Endothelial cell of hepatic sinusoid (primary cell): ENCODE data around the gene PRDX4.

ENCODE experiments used
- in situ Hi-C: cut with HindIII; loops from 2 replicates; pipeline ENCODE4 v1.10.0; 2017; ENCODE audit warnings: low sequenced_read_pairs

Gene PRDX4

DNA sequence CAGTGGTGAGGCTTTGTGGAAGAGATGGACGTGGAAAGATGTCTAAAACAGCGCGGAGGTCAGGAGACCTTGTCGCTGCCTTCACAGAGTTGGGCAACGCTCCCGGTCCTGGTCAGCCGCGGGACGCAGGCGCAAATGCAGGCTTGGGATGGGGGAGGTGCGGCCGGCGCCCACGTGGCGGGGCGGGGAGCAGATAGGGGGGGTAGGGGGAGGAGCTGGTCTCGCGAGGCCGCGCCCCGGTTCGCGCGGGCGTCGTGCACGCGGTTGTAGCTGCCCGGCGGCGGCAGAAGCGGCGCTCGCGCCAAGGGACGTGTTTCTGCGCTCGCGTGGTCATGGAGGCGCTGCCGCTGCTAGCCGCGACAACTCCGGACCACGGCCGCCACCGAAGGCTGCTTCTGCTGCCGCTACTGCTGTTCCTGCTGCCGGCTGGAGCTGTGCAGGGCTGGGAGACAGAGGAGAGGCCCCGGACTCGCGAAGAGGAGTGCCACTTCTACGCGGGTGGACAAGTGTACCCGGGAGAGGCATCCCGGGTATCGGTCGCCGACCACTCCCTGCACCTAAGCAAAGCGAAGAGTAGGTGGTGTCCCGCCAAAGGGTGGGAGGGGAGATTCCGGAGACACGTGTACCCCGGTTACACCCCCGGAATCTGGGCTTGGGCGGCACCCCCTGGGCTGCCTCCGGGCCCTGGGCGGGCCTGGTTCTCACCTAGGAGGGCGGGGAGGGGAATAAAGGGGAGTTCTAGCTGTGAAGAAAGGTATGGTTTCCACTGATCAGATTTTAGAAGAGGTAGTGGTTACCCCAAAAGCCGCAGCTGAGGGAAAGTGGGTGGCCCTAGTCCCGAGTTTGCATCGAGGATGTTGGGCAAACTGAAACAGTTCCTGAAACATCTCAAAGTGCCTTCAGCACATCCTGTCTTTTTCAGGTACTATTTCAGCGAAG, at the start of gene PRDX4:
TSS of gene PRDX4 (plus strand) at position 255 of the 939 bp plus-strand sequence. CDS start at position 333, 78 bp downstream.
- in situ Hi-C loops: loop anchor here (10.0 kb wide), 1 partner anchor 237 kb away; the partner anchor contains the start of genes APOO and CXorf58

DNA sequence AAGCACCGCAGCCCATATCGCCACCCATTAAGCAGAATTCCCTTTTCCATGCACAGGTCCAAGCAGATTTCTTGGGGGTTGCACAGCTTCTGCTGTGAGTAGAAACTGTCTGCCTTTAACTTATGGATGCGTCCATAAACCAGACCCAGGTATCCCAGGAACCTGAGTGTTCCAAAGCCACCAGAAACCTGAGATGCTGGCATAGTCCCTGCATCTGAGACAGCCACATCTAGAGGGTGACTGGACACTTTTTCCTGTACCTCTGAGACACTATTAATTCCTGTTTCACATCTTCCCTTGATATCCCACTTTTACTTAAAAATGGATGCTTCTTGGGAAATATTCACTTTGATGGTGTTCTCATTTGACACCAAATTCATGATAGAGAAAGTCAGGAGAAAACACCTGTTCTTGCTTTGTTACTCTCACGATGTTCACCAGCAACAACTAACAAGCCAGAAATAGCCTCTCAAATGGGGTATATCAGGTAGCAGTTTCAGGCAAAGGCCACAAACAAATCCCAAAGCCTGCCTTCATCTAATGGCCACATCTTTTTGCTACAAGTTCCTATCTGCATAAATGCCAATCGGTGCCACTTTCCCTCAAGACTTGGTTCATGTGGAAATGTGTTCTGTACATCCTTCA, 45.5 kb upstream of the PRDX4 start:
- in situ Hi-C loops: no loop called here

DNA sequence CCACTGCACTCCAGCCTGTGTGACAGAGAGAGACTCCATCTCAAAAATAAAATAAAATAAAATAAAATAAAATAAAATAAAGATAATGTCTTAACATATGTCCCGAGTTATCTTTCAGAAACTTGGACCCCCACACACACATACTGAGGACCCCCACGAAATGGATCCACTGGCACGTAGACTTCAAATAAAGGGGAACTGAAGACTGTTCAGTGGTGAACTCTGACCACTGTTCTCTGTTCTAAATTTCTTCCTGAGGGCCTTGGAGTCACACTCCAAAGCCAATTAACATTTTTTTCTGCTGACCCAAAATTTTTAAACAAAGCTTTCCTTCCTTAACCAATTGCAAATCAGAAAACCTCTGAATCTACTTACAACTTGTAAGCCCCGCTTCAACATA, 43.5 kb upstream of the PRDX4 start:
- in situ Hi-C loops: no loop called here

DNA sequence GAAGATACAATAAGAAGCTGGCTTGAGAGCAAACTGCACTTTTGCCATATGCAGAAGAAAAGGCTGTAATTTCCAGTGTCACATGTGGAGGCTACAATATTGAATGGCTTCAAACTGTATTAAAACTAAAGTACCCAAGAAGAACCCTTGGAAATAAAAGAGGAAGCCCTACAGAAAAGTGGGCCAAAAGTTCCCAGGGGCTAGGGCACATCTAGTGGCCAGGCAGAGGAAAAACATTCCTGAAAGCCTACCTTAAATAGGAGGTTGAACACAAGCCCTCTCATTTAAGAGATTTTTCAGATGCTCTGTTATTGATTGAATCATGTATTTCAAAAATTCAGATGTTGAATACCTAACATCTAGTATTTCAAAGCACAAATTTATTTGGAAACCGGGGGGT, 40.6 kb upstream of the PRDX4 start:
- in situ Hi-C loops: no loop called here

DNA sequence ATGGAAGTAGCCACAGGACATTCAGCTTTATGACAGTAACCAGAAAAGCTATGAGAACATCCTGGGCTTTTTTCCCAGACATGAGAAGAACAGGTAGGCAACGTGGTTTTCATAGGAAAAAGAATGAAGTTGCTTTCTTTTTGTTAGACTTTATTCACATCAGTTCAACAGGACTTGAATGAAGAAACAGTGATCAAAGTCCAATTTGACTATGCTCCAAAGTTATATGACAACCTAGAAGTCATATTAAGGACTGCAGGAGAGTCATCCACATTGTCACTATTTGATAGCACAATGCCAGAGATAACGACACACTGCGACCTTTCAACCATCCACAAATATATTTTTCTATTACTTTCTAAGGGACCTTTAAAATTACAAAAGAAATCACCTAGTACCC, 39.2 kb upstream of the PRDX4 start:
- in situ Hi-C loops: no loop called here

DNA sequence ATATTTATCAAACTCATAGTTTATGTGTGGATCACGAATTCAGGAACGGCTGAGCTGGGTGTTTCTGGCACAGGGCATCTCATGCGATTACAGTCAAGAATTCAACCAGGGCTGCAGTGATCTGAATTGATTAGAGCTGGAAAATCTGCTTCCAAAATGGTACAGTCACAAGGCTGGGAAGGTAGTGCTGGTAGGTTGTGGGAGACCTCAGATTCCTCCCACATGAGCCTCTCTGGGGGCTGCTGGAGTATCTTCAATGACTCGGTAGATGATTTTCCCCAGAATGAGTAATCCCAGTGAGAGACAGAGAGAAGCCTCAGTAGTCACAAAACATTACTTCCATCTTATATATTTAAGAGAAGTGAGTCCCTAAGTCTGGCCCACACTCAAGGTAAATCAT, 36.2 kb upstream of the PRDX4 start:
- in situ Hi-C loops: no loop called here

DNA sequence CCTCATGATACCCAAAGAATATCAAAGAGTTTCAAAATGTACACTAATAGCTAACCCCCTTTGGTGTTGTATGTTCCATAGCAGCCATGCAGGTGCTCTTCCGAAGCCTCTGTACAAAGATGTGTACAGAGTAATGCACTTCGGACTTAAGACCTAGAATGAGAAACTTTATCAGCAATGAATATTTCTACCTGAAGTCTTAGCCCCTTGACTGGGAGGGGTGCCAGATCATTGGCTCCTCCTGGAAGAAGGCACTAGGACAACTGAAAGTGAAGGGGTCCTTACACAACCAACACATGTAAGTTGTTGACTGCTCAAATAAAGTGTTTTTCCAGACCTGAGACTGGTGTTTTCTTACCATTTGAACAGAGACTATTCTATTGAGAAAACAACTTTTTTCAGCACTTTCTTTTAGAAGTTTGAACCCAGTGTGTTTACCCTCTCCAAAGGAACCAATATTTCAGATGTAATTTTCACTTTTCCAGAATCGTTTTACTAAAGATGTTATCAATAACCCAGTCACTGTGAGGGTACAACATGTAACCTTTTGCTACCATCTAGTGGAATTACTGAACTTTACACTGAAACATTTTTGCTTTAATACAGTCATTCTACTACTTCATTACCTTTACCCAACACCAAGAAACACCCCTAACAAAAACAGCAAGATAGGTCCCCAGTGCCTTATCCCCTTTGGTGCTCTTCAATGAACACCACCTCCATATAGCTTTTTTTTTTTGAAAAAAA, 33.3 kb upstream of the PRDX4 start:
- in situ Hi-C loops: no loop called here

DNA sequence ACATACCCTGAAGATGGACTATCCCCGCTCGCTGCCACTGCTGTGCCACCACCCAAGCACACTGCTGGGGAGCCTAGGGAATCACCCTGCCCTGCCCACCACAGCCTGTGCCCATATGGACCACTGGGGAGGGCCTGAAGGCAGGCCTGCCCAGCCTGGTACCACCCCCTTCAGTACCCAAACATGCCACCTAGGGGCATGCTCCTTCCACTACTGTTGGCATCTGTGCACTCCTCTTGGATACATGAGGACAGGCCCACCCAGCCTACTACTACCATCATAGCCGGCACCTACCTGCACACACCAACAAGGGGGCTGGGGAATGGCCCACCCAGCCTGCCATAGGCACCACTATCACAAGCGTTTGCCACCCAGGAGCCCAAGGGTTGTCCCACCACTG, 30.1 kb upstream of the PRDX4 start:
- in situ Hi-C loops: no loop called here

DNA sequence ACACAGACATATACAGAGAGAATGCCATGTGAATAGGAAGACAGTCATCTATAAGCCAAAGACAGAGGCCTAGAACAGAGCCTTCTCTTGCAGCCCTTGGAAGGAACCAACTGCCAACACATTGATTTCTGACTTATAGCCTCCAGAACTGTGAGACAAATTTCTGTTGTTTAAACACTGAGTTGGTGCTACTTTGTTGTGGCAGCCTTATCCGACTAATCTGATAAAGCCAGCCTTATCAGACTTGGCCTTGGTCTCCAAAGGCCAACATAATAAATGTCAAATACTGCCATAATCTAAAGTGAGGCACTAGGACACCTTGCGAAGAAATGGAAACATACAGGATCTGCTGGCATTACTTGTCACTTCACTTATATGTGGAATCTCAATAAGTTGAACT, 24.3 kb upstream of the PRDX4 start:
- in situ Hi-C loops: no loop called here

DNA sequence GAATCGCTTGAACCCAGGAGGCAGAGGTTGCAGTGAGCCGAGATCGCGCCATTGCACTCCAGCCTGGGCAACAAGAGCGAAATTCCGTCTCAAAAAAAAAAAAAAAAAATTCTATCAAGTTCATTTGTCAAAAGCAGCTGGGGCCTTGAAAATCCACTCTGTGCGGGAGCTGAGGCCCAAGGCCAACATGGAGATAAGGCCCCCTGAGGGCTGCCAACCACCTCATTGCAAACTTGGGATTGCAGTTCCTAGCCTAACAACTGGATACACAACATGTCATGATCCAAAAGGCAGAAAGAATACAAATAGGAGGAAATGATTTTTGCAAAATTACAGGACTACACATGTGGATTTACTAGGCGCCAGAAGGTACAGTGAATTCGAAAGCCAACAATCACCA, 22.5 kb upstream of the PRDX4 start:
- in situ Hi-C loops: no loop called here

DNA sequence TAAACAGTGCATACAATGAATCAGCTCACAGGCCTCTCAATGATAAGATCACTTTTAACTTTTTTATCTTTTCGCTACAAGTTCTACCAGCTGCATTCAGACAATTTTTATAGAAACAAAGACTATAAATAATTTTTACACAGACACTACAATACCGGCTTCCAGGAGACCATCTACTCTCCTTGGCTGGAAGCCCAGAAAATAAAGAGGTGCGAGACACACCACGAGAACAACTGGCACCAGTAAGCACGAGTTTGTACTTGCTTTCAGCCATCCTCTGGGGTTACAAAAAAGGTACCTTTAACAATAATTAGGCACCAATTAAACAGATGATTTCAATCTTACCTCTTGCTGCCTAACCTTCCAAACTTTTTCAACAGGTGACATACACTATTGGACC, 11.2 kb upstream of the PRDX4 start:
- in situ Hi-C loops: no loop called here

DNA sequence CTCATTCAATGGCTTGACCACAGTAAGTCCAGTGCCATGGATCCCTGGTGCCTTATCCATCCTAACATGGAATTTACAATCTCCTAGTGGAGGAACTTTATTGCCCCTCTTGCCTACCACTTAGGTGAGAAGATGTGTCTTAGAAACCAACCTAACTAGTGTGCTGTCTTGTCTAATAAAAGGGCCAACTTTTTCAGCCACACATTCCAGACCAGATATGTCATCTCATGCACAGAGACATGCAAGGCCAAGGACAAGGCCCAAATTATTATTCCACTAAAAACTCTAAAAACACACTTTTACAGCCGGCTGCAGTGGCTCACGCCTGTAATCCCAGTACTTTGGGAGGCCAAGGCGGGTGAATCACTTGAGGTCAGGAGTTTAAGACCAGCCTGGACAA, 10.6 kb upstream of the PRDX4 start:
- in situ Hi-C loops: no loop called here

DNA sequence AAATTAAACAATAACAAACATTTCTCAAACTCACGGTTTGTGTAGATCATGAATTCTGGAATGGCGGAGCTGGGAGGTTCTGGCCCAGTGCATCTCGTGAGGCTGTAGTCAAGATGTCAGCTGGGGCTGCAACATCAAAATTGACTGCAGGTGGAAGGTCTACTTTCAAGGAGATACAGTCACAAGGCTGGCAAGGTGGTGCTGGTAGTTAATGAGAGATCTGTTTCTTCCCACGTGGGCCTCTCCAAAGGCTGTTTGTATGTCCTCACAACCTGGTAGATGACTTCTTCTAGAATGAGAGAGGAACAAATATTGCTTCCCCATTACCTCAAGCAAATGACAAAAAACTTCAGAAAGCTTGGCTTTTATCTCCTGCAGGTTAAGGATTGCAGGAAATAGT, 8.0 kb upstream of the PRDX4 start:
- in situ Hi-C loops: no loop called here

DNA sequence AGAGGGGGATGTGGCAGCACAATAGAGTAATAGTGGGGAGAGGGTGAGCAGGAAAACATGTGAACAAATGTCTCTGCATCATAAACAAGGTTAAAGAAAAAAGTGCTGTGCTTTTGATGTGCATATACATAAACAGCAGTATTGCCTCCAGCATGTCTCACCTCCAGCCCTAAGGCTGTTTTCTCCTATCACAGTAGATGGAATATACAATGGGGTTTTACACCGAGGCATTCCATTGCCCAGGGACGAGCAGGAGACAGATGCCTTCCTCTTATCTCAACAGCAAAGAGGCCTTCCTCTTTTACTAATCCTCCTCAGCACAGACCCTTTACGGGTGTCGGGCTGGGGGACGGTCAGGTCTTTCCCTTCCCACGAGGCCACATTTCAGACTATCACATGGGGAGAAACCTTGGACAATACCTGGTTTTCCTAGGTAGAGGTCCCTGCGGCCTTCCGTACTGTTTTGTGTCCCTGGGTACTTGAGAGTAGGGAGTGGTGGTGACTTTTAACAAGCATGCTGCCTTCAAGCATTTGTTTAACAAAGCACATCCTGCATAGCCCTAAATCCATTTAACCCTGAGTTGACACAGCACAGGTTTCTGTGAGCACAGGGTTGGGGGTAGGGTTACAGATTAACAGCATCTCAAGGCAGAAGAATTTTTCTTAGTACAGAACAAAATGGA, 7.1 kb upstream of the PRDX4 start:
- in situ Hi-C loops: loop anchor here (10.0 kb wide), 1 partner anchor 245 kb away; the partner anchor contains the start of genes APOO and CXorf58

DNA sequence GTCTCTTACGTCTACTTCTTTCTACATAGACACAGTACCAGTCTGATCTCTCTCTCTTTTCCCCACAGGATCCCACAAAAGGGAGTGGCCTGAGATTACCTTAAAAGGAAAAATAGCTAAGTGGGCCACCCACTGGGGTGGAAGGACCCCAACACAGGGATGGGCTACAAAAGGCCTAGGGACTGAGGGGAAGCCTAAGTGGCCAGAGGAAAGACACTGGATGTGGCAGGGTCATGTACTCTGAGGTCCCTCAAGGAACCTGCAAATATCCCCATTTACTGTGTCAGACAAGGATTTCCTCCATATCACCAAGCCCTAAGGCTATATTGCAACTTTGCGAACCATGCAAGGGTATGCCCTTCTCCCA, 6.5 kb upstream of the PRDX4 start:
- in situ Hi-C loops: loop anchor here (10.0 kb wide), 1 partner anchor 244 kb away; the partner anchor contains the start of genes APOO and CXorf58

DNA sequence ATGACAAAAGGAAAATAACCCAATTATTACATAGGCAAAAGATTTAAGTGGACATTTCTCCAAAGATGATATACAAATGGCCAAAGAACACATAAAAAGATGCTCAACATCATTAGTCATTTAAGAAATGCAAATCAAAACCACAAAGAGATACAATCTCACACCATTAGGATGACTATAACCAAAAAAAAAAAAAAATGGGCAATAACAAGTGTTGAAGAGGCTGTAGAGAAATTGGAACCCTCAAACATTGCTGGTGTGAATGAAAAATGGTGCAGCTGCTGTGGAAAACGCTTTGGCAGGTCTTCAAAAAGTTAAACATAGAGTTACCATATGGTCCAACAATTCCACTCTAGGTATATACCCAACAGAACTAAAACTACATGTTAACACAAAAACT, 5.6 kb upstream of the PRDX4 start:
- in situ Hi-C loops: loop anchor here (10.0 kb wide), 1 partner anchor 243 kb away; the partner anchor contains the start of genes APOO and CXorf58

DNA sequence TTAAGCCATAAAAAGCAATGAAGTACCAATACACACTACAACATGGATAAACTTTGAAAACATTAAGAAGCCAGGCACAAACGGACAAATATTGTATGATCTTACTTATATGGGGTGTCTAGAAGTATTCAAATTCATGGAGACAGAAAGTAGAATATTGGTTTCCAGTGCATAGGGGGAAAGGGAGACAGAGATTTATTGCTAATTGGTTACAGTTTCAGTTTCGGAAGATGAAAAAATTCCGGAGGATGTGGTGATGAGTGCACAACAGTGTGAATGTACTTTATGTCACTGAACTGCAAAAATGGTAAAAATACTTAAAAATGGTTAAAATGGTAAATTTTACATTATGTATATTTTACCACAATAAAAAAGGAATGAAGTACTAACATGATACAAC, 5.1 kb upstream of the PRDX4 start:
- in situ Hi-C loops: loop anchor here (10.0 kb wide), 1 partner anchor 243 kb away; the partner anchor contains the start of genes APOO and CXorf58

DNA sequence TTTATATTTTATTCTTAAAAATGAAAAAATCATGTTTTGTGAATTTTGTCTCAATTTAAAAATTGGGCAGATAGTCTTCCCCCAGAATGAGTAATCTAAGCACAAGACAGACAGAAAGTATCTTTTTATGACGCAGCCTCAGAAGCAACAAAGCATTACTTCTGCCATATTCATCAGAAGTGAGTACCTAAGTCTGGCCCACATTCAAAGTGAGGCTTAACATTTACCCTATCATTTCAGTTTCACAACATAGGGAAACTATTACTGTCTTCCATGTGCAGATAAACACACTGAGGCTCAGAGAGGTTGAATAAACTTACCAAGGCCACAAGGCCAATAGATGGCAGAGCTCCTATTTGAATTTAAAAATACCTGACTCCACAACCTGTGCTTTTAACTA, 4.4 kb upstream of the PRDX4 start:
- in situ Hi-C loops: loop anchor here (10.0 kb wide), 1 partner anchor 242 kb away; the partner anchor contains the start of genes APOO and CXorf58

DNA sequence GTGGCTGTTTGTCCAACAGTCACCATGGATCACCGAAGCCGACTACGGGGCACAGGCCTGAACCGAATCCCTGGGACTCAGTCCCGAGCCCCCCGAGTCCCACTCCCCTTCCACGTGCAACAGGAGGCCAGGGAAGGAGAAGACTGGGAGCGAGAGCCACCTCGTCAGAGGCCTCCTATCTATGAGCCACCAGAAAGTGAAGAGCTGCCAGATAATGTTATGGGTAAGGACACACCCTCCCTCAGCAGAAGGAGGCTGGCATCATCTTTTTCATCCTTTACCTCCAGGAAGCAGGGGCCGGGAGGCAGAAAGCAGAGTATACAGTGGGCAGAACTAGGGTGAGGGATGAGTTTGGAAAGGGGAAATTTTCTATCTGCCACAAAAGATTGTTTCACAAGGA, 2.8 kb upstream of the PRDX4 start:
- in situ Hi-C loops: loop anchor here (10.0 kb wide), 1 partner anchor 240 kb away; the partner anchor contains the start of genes APOO and CXorf58

DNA sequence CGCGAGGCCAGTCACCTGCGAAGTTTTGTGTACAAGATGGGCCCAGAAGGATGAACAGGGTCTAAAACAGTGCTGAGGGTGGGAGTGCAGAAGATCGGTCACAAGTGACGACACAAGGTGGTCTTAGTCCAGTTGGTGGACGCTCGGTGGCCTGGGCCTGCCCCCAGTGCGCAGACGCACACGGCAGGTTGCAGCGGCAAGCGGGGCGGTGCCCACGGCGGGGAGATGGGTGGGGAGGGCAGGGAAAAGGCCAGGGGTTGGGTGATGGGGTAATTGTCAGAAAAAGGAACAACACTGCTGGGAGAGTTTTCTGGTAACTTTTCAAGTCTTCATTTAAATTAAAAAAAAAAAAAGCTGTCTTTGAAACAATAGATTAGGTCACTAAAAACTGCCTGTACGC, 1.0 kb upstream of the PRDX4 start:
- in situ Hi-C loops: loop anchor here (10.0 kb wide), 1 partner anchor 239 kb away; the partner anchor contains the start of genes APOO and CXorf58
